Liver (tissue), 3 donors: ENCODE data around the gene RNF214.

Experiments
- EGR1 ChIP-seq, 2 donors: IDR thresholded peaks; 2 replicates each; pipeline ENCODE4 v1.6.1; 2016 to 2018; ENCODE audit warnings: antibody characterized with exemption in 2 of 2, low read depth in 2 of 2
- FOXA1 ChIP-seq: IDR thresholded peaks from 2 replicates; pipeline ENCODE4 v1.6.1; 2016; ENCODE audit warnings: antibody characterized with exemption
- GABPA ChIP-seq, 2 donors: IDR thresholded peaks in 1 of 2; conservative IDR thresholded peaks in 1 of 2; 2 replicates each; pipeline ENCODE4 v1.6.1; 2016; ENCODE audit warnings: antibody characterized with exemption in 2 of 2, mild to moderate bottlenecking in 1 of 2, moderate library complexity in 1 of 2
- RAD21 ChIP-seq, 2 donors: IDR thresholded peaks; 2 replicates each; pipeline ENCODE4 v1.6.1; 2016; ENCODE audit warnings: antibody characterized with exemption in 2 of 2, mild to moderate bottlenecking in 2 of 2
- SP1 ChIP-seq: IDR thresholded peaks from 2 replicates; pipeline ENCODE4 v1.6.1; 2018; ENCODE audit warnings: antibody characterized with exemption, mild to moderate bottlenecking
- TAF1 ChIP-seq: conservative IDR thresholded peaks from 2 replicates; pipeline ENCODE4 v1.6.1; 2016; ENCODE audit warnings: antibody characterized with exemption, mild to moderate bottlenecking
- YY1 ChIP-seq: IDR thresholded peaks from 2 replicates; pipeline ENCODE4 v1.6.1; 2016; ENCODE audit warnings: antibody characterized with exemption, mild to moderate bottlenecking
- TF ChIP-seq, protein P1 (sequence below): fragments of 150-350 bp; IDR thresholded peaks from 2 replicates; pipeline ENCODE4 v1.5.1; 2017; ENCODE audit warnings: improper control_type of control experiment, low read depth, low read length; ENCODE audit not compliant: missing input control
- TF ChIP-seq, protein P2 (sequence below): IDR thresholded peaks from 2 replicates; pipeline ENCODE4 v1.6.1; 2016; ENCODE audit warnings: antibody characterized with exemption
- TF ChIP-seq, protein P3 (sequence below): IDR thresholded peaks from 2 replicates; pipeline ENCODE4 v1.6.1; 2016; ENCODE audit warnings: antibody characterized with exemption
- donor health status: healthy.
- donor health status: healthy.

DNA sequence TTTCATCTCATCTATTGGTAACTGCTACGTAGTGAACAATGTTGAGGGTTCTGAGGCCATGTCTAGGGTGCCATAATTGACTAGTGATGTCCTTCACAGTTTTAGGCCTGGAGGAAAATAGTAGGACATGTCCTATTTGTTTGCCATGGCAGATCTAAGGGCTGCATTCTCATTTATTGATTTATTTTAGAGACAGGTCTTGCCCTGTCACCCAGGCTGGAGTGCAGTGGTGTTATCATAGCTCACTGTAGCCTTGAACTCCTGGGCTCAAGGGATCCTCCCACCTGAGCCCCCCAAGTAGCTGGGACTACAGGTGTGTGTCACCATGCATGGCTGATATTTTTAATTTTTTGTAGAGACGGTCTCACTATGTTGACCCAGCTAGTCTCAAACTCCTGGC lies 100.4 kb downstream of the RNF214 start:
- no peak for TF ChIP-seq GABPA (IDR thresholded peaks at IDR 0.05 in 1 of 2, conservative IDR thresholded peaks at IDR 0.05 in 1 of 2)
- TF ChIP-seq, protein P1, sequence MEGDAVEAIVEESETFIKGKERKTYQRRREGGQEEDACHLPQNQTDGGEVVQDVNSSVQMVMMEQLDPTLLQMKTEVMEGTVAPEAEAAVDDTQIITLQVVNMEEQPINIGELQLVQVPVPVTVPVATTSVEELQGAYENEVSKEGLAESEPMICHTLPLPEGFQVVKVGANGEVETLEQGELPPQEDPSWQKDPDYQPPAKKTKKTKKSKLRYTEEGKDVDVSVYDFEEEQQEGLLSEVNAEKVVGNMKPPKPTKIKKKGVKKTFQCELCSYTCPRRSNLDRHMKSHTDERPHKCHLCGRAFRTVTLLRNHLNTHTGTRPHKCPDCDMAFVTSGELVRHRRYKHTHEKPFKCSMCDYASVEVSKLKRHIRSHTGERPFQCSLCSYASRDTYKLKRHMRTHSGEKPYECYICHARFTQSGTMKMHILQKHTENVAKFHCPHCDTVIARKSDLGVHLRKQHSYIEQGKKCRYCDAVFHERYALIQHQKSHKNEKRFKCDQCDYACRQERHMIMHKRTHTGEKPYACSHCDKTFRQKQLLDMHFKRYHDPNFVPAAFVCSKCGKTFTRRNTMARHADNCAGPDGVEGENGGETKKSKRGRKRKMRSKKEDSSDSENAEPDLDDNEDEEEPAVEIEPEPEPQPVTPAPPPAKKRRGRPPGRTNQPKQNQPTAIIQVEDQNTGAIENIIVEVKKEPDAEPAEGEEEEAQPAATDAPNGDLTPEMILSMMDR: no peak
- TF ChIP-seq FOXA1: no peak
- TF ChIP-seq TAF1: no peak
- TF ChIP-seq, protein P2, sequence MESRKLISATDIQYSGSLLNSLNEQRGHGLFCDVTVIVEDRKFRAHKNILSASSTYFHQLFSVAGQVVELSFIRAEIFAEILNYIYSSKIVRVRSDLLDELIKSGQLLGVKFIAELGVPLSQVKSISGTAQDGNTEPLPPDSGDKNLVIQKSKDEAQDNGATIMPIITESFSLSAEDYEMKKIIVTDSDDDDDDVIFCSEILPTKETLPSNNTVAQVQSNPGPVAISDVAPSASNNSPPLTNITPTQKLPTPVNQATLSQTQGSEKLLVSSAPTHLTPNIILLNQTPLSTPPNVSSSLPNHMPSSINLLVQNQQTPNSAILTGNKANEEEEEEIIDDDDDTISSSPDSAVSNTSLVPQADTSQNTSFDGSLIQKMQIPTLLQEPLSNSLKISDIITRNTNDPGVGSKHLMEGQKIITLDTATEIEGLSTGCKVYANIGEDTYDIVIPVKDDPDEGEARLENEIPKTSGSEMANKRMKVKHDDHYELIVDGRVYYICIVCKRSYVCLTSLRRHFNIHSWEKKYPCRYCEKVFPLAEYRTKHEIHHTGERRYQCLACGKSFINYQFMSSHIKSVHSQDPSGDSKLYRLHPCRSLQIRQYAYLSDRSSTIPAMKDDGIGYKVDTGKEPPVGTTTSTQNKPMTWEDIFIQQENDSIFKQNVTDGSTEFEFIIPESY: no peak
- no peak for TF ChIP-seq SP1
- TF ChIP-seq, protein P3, sequence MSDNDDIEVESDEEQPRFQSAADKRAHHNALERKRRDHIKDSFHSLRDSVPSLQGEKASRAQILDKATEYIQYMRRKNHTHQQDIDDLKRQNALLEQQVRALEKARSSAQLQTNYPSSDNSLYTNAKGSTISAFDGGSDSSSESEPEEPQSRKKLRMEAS: no peak
- TF ChIP-seq RAD21 (IDR thresholded peaks at IDR 0.05): no peak
- no peak for TF ChIP-seq EGR1 (IDR thresholded peaks at IDR 0.05; ENCODE audit: low read depth in 2 of 2)
- no peak for TF ChIP-seq YY1
